ENCODE measurements around the gene GFRA4. TPM values are rescaled to one million over a fixed set of nuclear protein-coding genes. Genes with fewer than 3 reads are reported as not detected.

The GFRA4 gene
- total and polyA plus RNA-seq, 2 donors (not counting 1 experiment from before 2014, with no cell fraction given): not detected

- Histone ChIP-seq H3K4me3 (replicated peaks in 1 of 4; ENCODE audit: control extremely low read depth in 1 of 4, insufficient read depth in 1 of 4, low read depth in 3 of 4, low read length in 4 of 4) (no peak overlapping the region), H3K27me3 (ENCODE audit: control insufficient read depth, insufficient read depth, low read length) (no peaks in the 10 kb centered on the region), H3K79me2 (ENCODE audit: control insufficient read depth, insufficient read depth, low read length) (no peaks in the 10 kb centered on the region), H3K4me2 (ENCODE audit: extremely low read depth, insufficient read depth, low read length) (no peak overlapping the region), H3K27ac (ENCODE audit: insufficient read depth, low read length) (no peak overlapping the region), H3K36me3 (ENCODE audit: control insufficient read depth, insufficient read depth, low read length) (no peaks in the 10 kb centered on the region), H2AFZ (ENCODE audit: low read length) (no peak overlapping the region), H3K4me1 (ENCODE audit: control insufficient read depth, extremely low read depth, insufficient read depth, low read length) (no peaks in the 10 kb centered on the region), H4K20me1 (ENCODE audit: control insufficient read depth, extremely low read depth, insufficient read depth, low read length) (no peaks in the 10 kb centered on the region), H3K9ac (ENCODE audit: insufficient read depth, low read length) (no peak overlapping the region), H3K9me3 (ENCODE audit: control insufficient read depth, insufficient read depth, low read depth, low read length) (no peaks in the 10 kb centered on the region)
- TF ChIP-seq CTCF (conservative IDR thresholded peaks at IDR 0.05 in 1 of 2, IDR thresholded peaks at IDR 0.05 in 1 of 2; ENCODE audit: low read depth in 1 of 2, low read length in 2 of 2) (no peak), EZH2 (IDR thresholded peaks at IDR 0.05; ENCODE audit: low read length, missing control alignments) (no peak)
- no peak for DNase-seq (ENCODE audit: low read depth in 2 of 2)
Measured at GRCh38 chr20:3696745-3697587, 33.8 kb upstream of the GFRA4 start.

- H3K36me3 ChIP-seq (ENCODE audit: control insufficient read depth, insufficient read depth, low read length): no peaks in the 10 kb centered on the region
- no peak overlapping the region for H2AFZ ChIP-seq (ENCODE audit: low read length)
- no peaks in the 10 kb centered on the region for H3K27me3 ChIP-seq (ENCODE audit: control insufficient read depth, insufficient read depth, low read length)
- no peak for TF ChIP-seq EZH2 (IDR thresholded peaks at IDR 0.05; ENCODE audit: low read length, missing control alignments)
- peak; percentile 53 to 67 for TF ChIP-seq CTCF (conservative IDR thresholded peaks at IDR 0.05 in 1 of 2, IDR thresholded peaks at IDR 0.05 in 1 of 2; ENCODE audit: low read depth in 1 of 2, low read length in 2 of 2)
- peak in 1 of 2 donors; percentile 25 for DNase-seq (ENCODE audit: low read depth in 2 of 2)
- H3K79me2 ChIP-seq (ENCODE audit: control insufficient read depth, insufficient read depth, low read length): no peaks in the 10 kb centered on the region
- H3K4me2 ChIP-seq (ENCODE audit: extremely low read depth, insufficient read depth, low read length): no peak overlapping the region
- no peaks in the 10 kb centered on the region for H3K9me3 ChIP-seq (ENCODE audit: control insufficient read depth, insufficient read depth, low read depth, low read length)
- H3K4me3 ChIP-seq (replicated peaks in 1 of 4; ENCODE audit: control extremely low read depth in 1 of 4, insufficient read depth in 1 of 4, low read depth in 3 of 4, low read length in 4 of 4): no peak overlapping the region
- H3K27ac ChIP-seq (ENCODE audit: insufficient read depth, low read length): no peak overlapping the region
- no peaks in the 10 kb centered on the region for H3K4me1 ChIP-seq (ENCODE audit: control insufficient read depth, extremely low read depth, insufficient read depth, low read length)
- no peaks in the 10 kb centered on the region for H4K20me1 ChIP-seq (ENCODE audit: control insufficient read depth, extremely low read depth, insufficient read depth, low read length)
- no peak overlapping the region for H3K9ac ChIP-seq (ENCODE audit: insufficient read depth, low read length)
Measured at GRCh38 chr20:3696200-3696599, 33.0 kb upstream of the GFRA4 start.

DNA sequence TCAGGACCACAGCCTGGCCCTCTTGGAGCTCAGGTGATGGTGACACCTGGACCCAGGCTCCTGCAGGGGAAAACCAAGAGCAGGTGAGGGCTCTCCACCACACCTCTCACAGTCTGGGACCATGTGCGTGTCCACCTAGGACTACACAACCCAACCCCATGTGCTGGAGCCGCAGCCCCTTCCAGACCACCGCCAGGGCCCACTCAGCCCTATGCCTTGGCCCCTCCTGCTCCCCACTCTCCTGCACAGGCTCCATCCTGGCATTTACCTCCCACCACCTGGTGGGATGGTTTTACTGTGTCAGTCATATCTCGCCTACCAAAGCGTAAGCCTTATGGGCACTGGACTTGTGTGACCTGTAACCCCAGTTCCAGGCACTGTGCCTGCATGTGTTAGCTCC lies 31.7 kb upstream of the GFRA4 start:
- H3K27ac ChIP-seq (ENCODE audit: insufficient read depth, low read length): no peak overlapping the region
- H3K79me2 ChIP-seq (ENCODE audit: control insufficient read depth, insufficient read depth, low read length): no peaks in the 10 kb centered on the region
- no peaks in the 10 kb centered on the region for H3K36me3 ChIP-seq (ENCODE audit: control insufficient read depth, insufficient read depth, low read length)
- TF ChIP-seq CTCF (conservative IDR thresholded peaks at IDR 0.05 in 1 of 2, IDR thresholded peaks at IDR 0.05 in 1 of 2; ENCODE audit: low read depth in 1 of 2, low read length in 2 of 2) (no peak), EZH2 (IDR thresholded peaks at IDR 0.05; ENCODE audit: low read length, missing control alignments) (no peak)
- H3K4me3 ChIP-seq (replicated peaks in 1 of 4; ENCODE audit: control extremely low read depth in 1 of 4, insufficient read depth in 1 of 4, low read depth in 3 of 4, low read length in 4 of 4): no peak overlapping the region
- DNase-seq (ENCODE audit: low read depth in 2 of 2): no peak
- H4K20me1 ChIP-seq (ENCODE audit: control insufficient read depth, extremely low read depth, insufficient read depth, low read length): no peaks in the 10 kb centered on the region
- no peaks in the 10 kb centered on the region for H3K9me3 ChIP-seq (ENCODE audit: control insufficient read depth, insufficient read depth, low read depth, low read length)
- no peak overlapping the region for H3K4me2 ChIP-seq (ENCODE audit: extremely low read depth, insufficient read depth, low read length)
- no peak overlapping the region for H3K9ac ChIP-seq (ENCODE audit: insufficient read depth, low read length)
- H3K27me3 ChIP-seq (ENCODE audit: control insufficient read depth, insufficient read depth, low read length): no peaks in the 10 kb centered on the region
- H3K4me1 ChIP-seq (ENCODE audit: control insufficient read depth, extremely low read depth, insufficient read depth, low read length): no peaks in the 10 kb centered on the region
- no peak overlapping the region for H2AFZ ChIP-seq (ENCODE audit: low read length)

Data from fibroblast of lung (primary cell).